OCI-LY3 (cell line): ENCODE results near the gene KIF11.
"Not testable (repeated sequence)": the region's sequence is repeated elsewhere in the genome, so short reads cannot be mapped to it uniquely, and the experiment has no call there.

Experiments used
- EZH2phosphoT487 ChIP-seq: fragments of 200-600 bp; shearing (Covaris generic); IDR thresholded peaks from 2 replicates; pipeline ENCODE4 v1.6.1; 2018; ENCODE audit warnings: antibody characterized with exemption, mixed run types, low read depth
- TF ChIP-seq, protein P1 (sequence below): fragments of 200-600, 300-600 bp; sonication (generic); IDR thresholded peaks from 2 replicates; pipeline ENCODE4 v1.5.1; 2014; ENCODE audit warnings: antibody characterized with exemption, low read length, low read depth

- TF ChIP-seq, protein P1, sequence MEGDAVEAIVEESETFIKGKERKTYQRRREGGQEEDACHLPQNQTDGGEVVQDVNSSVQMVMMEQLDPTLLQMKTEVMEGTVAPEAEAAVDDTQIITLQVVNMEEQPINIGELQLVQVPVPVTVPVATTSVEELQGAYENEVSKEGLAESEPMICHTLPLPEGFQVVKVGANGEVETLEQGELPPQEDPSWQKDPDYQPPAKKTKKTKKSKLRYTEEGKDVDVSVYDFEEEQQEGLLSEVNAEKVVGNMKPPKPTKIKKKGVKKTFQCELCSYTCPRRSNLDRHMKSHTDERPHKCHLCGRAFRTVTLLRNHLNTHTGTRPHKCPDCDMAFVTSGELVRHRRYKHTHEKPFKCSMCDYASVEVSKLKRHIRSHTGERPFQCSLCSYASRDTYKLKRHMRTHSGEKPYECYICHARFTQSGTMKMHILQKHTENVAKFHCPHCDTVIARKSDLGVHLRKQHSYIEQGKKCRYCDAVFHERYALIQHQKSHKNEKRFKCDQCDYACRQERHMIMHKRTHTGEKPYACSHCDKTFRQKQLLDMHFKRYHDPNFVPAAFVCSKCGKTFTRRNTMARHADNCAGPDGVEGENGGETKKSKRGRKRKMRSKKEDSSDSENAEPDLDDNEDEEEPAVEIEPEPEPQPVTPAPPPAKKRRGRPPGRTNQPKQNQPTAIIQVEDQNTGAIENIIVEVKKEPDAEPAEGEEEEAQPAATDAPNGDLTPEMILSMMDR, result not testable (repeated sequence)
- not testable (repeated sequence) for TF ChIP-seq EZH2phosphoT487
These were observed 57.9 kb downstream of the KIF11 start for GRCh38 chr10:92650864-92651263.
